Transverse colon (tissue), 4 donors: ENCODE results near the gene TBC1D8. TPM values are rescaled to one million over a fixed set of nuclear protein-coding genes. Genes with fewer than 3 reads are reported as not detected.

Experiments
- DNase-seq: peaks from one replicate; pipeline ENCODE4 v3.0.0-alpha.2; 2019
- H3K27ac ChIP-seq, 4 donors: fragments of 200-600 bp; sonication (generic); 2 replicates each; pipeline ENCODE4 v1.5.1; 2016 to 2018; ENCODE audit warnings: inconsistent platforms in 4 of 4
- H3K27me3 ChIP-seq: fragments of 200-600 bp; sonication (generic); 2 replicates; pipeline ENCODE4 v1.5.1; 2017; ENCODE audit warnings: inconsistent platforms
- H3K36me3 ChIP-seq, 4 donors: fragments of 200-600 bp; sonication (generic); 2 replicates each; pipeline ENCODE4 v1.5.1; 2017 to 2019; ENCODE audit warnings: inconsistent platforms in 4 of 4
- H3K4me1 ChIP-seq, 4 donors: fragments of 200-600 bp; sonication (generic); 2 replicates each; pipeline ENCODE4 v1.5.1; 2017 to 2020; ENCODE audit warnings: inconsistent platforms in 4 of 4
- H3K4me3 ChIP-seq, 4 donors: fragments of 200-600 bp; sonication (generic); 1 replicate in 1 of 4; 2 replicates in 3 of 4; pipeline versions ENCODE4 v1.5.1 to v1.6.1; 2017 to 2019; ENCODE audit warnings: inconsistent platforms in 4 of 4
- H3K9me3 ChIP-seq, 2 donors: fragments of 200-600 bp; sonication (generic); 2 replicates each; pipeline ENCODE4 v1.5.1; 2017 to 2019; ENCODE audit warnings: inconsistent platforms in 2 of 2
- EP300 ChIP-seq: sonication (generic); formaldehyde crosslinking; IDR thresholded peaks from one replicate; pipeline ENCODE4 v1.6.1; 2017; ENCODE audit warnings: antibody characterized with exemption, low read depth
- POLR2A ChIP-seq: fragments of 450-650 bp; IDR thresholded peaks from one replicate; pipeline ENCODE4 v1.6.1; 2016; ENCODE audit warnings: antibody characterized with exemption, mild to moderate bottlenecking, moderate library complexity
- POLR2AphosphoS5 ChIP-seq, 3 donors: sonication (generic); formaldehyde crosslinking; IDR thresholded peaks; one replicate each; pipeline ENCODE4 v1.6.1; 2016; ENCODE audit warnings: antibody characterized with exemption in 3 of 3
- WGBS, 2 donors: methylation state at CpG; one replicate each; pipeline ENCODE4 v1.1.5; 2018; ENCODE audit warnings: low coverage in 1 of 2; 5-methylcytosine and 5-hydroxymethylcytosine counted together
- in situ Hi-C, 4 donors: fragments of 200-750 bp; cut with MboI; loops; one replicate each; pipeline versions ENCODE4 v1.15.0 to v1.15.1; 2017; ENCODE audit warnings: low sequenced_read_pairs in 3 of 4, low pct_ligation_motif_present in 1 of 4, low pct_unique_long_range_greater_than_20kb in 1 of 4
- intact Hi-C: fragments of 100-400 bp; cut with DNase I; formaldehyde crosslinking; loops from one replicate; pipeline ENCODE4 v1.15.1; 2023; ENCODE audit warnings: low total_unique reads
- total RNA-seq, 4 donors: library from RNA; depleted of rRNA; stranded (reverse); fragments of >200 nt; gene quantifications; one replicate each; pipeline ENCODE4 v1.1.0, GENCODE V29; 2016
- TF ChIP-seq, protein P1 (sequence below), 5 experiments: fragments of 200-600 bp in 3 of 5; fragments of 450-650 bp in 2 of 5; sonication (generic) in 3 of 5; IDR thresholded peaks; 1 replicate in 2 of 5; 2 replicates in 3 of 5; pipeline ENCODE4 v1.5.1; 2016 to 2017; ENCODE audit warnings: antibody characterized with exemption in 5 of 5, inconsistent platforms in 3 of 5, mild to moderate bottlenecking in 2 of 5, moderate library complexity in 1 of 5

The TBC1D8 gene
- total RNA-seq, 4 donors from 2014 or later, result 26.5 to 232 (median 88.4) TPM

GRCh38 chr2:101027852-101028251, 123.3 kb downstream of the TBC1D8 start:
- in situ Hi-C loops, result no loop called here
- Histone ChIP-seq H3K36me3 (peaks cover 0 to 9% (median 0%) of the 10 kb centered on the region in 4 donors), H3K27me3 (no peaks in the 10 kb centered on the region), H3K4me1 (peaks cover 0 to 26% (median 10%) of the 10 kb centered on the region in 4 donors), H3K9me3 (no peaks in the 10 kb centered on the region), H3K4me3 (no peak overlapping the region), H3K27ac (no peak overlapping the region)
- intact Hi-C loops, result no loop called here
- DNase-seq, result no peak
- WGBS, 2 donors, result 93 to 100% methylated on average over 1 to 8 of the region's 8 CpGs
- no peak for TF ChIP-seq EP300
- TF ChIP-seq POLR2AphosphoS5 (IDR thresholded peaks at IDR 0.05), result no peak
- TF ChIP-seq POLR2A, result no peak
- TF ChIP-seq, protein P1, sequence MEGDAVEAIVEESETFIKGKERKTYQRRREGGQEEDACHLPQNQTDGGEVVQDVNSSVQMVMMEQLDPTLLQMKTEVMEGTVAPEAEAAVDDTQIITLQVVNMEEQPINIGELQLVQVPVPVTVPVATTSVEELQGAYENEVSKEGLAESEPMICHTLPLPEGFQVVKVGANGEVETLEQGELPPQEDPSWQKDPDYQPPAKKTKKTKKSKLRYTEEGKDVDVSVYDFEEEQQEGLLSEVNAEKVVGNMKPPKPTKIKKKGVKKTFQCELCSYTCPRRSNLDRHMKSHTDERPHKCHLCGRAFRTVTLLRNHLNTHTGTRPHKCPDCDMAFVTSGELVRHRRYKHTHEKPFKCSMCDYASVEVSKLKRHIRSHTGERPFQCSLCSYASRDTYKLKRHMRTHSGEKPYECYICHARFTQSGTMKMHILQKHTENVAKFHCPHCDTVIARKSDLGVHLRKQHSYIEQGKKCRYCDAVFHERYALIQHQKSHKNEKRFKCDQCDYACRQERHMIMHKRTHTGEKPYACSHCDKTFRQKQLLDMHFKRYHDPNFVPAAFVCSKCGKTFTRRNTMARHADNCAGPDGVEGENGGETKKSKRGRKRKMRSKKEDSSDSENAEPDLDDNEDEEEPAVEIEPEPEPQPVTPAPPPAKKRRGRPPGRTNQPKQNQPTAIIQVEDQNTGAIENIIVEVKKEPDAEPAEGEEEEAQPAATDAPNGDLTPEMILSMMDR (IDR thresholded peaks at IDR 0.05), result no peak

GRCh38 chr2:101026923-101027469, 124.2 kb downstream of the TBC1D8 start:
- no peak for DNase-seq
- in situ Hi-C loops, result no loop called here
- peak overlapping the region in 3 of 4 donors; percentile 58 to 68 (median 64) for H3K27ac ChIP-seq
- H3K27me3 ChIP-seq, result no peaks in the 10 kb centered on the region
- peaks cover 0 to 26% (median 10%) of the 10 kb centered on the region in 4 donors for H3K4me1 ChIP-seq
- intact Hi-C loops, result no loop called here
- H3K36me3 ChIP-seq, result peaks cover 0 to 9% (median 0%) of the 10 kb centered on the region in 4 donors
- H3K4me3 ChIP-seq, result no peak overlapping the region
- 83 to 89% methylated on average over 4 to 15 of the region's 15 CpGs for WGBS, 2 donors
- no peaks in the 10 kb centered on the region for H3K9me3 ChIP-seq
- TF ChIP-seq EP300 (no peak), POLR2A (no peak), POLR2AphosphoS5 (IDR thresholded peaks at IDR 0.05) (no peak)
- TF ChIP-seq, protein P1 (IDR thresholded peaks at IDR 0.05), result no peak

GRCh38 chr2:101026253-101026701, 124.9 kb downstream of the TBC1D8 start:
- H3K4me1 ChIP-seq, result peaks cover 0 to 26% (median 10%) of the 10 kb centered on the region in 4 donors
- 40 to 44% methylated on average over 2 to 9 of the region's 9 CpGs for WGBS, 2 donors
- intact Hi-C loops (no loop called here), in situ Hi-C loops (no loop called here)
- peak overlapping the region; percentile 14 to 68 (median 61) for H3K27ac ChIP-seq
- no peak for DNase-seq
- H3K9me3 ChIP-seq, result no peaks in the 10 kb centered on the region
- TF ChIP-seq EP300, result no peak
- TF ChIP-seq POLR2AphosphoS5 (IDR thresholded peaks at IDR 0.05), result no peak
- TF ChIP-seq, protein P1 (IDR thresholded peaks at IDR 0.05), result no peak
- TF ChIP-seq POLR2A, result no peak
- H3K36me3 ChIP-seq, result peaks cover 0 to 9% (median 0%) of the 10 kb centered on the region in 4 donors
- no peaks in the 10 kb centered on the region for H3K27me3 ChIP-seq
- no peak overlapping the region for H3K4me3 ChIP-seq

GRCh38 chr2:101025561-101025960, 125.6 kb downstream of the TBC1D8 start:
- H3K27me3 ChIP-seq, result no peaks in the 10 kb centered on the region
- 63 to 76% methylated on average over 6 of the region's 6 CpGs for WGBS, 2 donors
- H3K9me3 ChIP-seq, result no peaks in the 10 kb centered on the region
- H3K36me3 ChIP-seq, result peaks cover 0 to 9% (median 0%) of the 10 kb centered on the region in 4 donors
- no peak overlapping the region for H3K4me3 ChIP-seq
- DNase-seq, result no peak
- peaks cover 0 to 26% (median 10%) of the 10 kb centered on the region in 4 donors for H3K4me1 ChIP-seq
- TF ChIP-seq, protein P1 (IDR thresholded peaks at IDR 0.05), result no peak
- no peak for TF ChIP-seq POLR2AphosphoS5 (IDR thresholded peaks at IDR 0.05)
- TF ChIP-seq POLR2A, result no peak
- no peak for TF ChIP-seq EP300
- intact Hi-C loops, result no loop called here
- peak overlapping the region; percentile 14 to 68 (median 61) for H3K27ac ChIP-seq
- in situ Hi-C loops, result no loop called here
